Inferior parietal cortex (tissue), 1 donor: Measurements from ENCODE around the gene RIMS1.
"Not testable (repeated sequence)": the region's sequence is repeated elsewhere in the genome, so short reads cannot be mapped to it uniquely, and the experiment has no call there.

ENCODE experiments used
- DNase-seq: peaks from one replicate; pipeline ENCODE4 v3.0.0-alpha.2; 2016; ENCODE audit errors: extremely low spot score

Gene RIMS1

DNA sequence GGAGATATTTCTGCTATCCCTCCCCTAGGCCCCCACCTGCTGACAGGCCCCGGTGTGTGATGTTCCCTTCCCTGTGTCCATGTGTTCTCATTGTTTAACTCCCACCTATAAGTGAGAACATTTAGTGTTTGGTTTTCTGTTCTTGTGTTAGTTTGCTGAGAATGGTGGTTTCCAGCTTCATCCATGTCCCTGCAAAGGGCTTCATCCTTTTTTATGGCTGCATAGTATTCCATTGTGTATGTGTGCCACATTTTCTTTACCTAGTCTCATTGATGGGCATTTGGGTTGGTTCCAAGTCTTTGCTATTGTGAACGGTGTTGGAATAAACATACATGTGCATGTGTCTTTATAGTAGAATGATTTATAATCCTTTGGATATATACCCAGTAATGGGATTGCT lies 448.9 kb downstream of the RIMS1 start:
- DNase-seq: not testable (repeated sequence)

DNA sequence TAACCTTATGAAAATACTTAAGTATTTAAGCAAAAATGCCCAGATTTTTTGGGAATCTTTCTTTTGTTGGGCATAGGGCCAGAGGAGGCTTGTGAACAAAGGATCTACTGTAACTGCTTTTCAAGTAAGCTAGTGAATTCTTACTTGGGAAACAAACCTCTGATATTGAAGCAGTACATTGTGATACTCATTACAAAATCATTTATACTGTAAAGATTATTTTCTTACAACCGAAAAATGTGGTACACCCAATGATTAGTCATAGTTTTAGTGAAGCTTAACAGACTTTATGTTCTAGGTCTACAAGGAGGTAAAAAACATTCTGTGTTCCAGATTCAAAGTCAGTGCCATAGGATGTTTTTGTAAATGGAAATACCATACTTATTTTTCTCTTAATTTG lies 462.6 kb downstream of the RIMS1 start:
- no peak for DNase-seq

DNA sequence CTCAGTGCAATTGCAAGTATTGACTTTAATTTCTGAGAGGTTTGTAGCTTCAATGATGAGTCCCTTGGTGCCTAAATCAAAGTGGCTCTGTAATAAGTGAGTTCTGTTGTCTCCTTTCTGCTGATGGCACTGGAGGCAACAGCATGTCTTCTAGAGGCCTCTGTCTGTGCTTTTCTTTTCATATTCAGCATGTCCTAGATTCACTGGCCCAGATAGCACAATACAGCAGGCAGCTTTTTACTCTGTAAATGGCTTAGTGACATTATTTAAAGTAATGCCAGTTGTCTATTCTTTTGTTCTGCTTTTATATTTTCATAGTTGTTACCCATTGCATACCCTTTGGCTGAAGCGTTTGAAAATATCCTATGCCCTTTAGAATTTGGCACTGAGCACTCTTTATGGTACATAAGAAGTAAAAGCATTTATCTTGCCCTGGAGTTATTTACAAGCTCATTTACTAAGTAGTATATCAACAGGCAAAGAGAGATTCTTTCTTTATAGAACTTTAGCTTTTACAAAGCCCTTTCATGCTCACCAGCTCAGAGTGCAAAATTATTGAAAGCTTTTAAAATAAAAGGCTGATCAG lies 464.0 kb downstream of the RIMS1 start:
- peak; percentile 7 for DNase-seq

DNA sequence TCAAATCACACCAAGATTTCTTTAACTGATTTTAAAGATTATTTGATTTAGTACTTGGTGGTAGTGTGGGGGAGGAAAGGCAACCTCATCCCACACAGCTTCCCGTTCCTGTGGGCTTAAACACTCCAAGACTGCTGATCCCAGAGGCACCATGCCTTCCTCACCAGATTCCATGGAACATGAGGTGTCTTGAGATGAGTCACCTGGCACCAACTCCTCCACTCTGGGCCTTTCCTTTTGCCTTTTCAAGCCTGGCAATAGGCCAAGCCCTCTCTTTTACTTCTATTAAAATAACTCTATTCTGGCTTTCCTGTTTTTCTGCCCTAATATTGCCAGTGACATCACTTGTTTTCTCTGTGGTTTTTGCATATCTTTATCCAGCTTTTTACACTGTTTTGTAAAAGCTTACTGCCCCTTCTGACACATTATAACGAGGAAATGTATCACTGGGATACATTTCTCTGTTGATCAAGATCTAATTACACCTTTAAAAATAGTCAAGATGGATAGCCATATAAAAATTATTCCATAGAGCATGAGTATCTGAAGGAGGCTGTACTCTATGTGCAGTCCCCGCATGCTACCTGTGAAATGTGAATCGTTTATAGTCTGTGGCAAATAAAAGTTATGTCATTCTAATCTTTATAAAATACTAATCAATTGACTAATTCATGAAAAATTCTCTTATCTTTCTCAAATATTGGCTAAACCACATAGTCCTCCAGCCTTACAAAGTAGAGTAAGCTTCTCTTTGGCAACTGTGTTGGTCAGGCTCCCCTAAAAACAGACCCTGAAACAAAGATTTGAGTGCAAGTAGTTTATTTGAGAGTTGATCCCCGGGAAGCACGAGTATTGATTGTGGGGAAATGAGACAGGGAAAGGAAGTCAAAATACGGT lies 477.7 kb downstream of the RIMS1 start:
- DNase-seq: peak; percentile 25

DNA sequence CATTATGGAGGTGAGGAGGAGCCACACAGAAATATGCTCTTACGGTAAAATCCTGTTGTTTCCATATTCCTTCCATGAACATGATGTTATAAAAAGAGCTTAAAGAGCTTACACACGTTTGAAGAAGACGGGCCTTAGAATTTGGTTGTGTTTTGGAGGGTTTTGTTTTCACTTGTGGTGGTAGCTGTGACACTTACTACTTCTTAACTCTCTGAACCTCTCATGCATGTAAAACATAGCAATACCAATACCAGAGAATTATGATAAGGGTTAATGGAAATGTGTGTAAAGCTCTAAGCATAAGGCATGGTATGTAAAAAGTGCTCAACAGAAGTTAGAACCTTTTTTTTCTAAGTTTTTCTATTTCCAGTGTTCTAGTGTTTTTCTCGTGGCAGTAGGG lies 479.4 kb downstream of the RIMS1 start:
- no peak for DNase-seq

DNA sequence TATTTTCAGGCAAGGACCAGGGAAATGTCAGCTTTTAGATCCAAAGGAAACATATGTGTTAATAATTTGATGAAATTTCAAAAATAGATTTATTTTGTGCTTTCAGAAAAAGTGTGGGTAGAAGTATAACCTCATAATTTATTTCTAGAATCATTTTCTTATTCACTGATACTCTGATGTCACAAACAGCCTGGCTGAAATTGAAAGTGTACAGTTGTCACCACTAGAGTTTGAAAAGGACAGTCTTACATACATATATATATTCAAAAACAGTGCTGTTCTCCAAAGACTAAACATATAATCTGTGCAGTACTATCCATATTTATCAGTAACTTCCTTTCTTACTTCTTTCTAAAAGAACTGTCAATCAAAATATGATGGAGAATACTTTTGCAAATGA lies 481.1 kb downstream of the RIMS1 start:
- no peak for DNase-seq

DNA sequence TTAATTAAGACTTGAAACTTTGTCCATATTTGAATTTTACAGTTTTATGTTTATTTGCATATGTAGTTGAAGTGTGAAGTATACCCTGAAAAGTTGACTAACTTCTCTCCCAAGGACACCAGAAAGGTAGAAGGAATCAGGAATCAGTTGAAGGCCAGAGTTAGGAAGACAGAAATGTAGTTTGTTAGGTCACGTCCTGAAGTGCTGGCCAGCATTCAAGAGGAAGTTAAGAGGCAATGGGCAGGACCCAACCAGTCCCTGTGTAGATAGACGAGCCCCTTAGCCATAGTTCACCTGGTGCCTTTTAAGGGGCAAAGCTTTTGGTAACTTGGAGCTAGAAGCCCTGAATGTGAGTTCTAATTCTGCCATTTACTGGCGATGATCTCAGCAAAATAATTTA lies 485.1 kb downstream of the RIMS1 start:
- DNase-seq: no peak

DNA sequence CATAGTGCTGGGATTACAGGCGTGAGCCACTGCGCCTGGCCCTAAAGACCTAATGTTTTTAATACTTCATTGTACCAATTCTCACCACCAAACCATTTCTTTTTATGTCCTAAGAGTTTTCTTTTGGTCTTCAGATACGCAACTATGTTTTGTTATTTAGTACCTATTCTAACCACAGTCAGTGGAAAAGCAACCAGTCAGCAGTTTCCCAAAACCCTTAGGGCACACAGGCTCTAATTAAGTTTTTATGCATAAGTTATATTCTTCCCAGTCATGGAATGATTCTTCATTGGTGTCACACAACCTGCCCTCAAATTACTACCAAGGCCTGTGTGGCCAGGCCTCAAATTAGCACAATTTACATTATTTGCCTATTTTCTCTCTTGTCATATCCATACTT lies 487.8 kb downstream of the RIMS1 start:
- DNase-seq: no peak

DNA sequence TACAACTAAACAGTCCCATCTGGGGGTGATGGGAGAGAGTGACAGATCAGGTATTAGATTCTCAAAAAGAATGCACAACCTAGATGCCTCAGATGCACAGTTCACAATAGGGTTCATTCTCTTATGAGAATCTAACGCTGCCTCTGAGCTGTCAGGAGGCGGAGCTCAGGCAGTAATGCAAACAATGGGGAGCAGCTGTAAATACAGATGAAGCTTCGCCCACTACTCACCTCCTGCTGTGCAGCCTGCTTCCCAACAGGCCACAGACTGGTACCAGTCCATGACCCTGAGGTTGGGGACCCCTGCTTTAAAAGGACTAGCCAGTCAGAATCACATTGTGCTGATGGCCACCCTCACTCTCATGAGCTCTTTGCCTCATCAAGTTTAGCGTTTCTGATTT lies 488.5 kb downstream of the RIMS1 start:
- no peak for DNase-seq

DNA sequence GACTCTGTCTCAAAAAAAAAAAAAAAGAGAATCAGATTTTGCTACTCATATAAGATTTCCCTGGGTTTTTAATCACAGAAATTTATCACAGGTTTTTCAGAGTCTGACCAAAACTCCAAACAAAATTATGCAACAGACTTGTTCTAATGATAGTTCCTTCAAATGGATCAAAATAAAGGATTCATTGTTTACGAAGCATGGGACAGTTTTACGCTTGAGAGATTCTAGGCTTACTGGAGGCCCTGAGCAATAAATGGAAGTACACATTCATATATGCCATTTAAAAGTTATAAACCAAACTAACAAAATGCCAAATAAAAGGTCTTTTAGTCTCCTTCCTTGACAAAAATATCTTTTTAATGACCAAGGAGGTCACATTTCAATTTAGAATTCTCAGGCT lies 490.4 kb downstream of the RIMS1 start:
- DNase-seq: no peak

DNA sequence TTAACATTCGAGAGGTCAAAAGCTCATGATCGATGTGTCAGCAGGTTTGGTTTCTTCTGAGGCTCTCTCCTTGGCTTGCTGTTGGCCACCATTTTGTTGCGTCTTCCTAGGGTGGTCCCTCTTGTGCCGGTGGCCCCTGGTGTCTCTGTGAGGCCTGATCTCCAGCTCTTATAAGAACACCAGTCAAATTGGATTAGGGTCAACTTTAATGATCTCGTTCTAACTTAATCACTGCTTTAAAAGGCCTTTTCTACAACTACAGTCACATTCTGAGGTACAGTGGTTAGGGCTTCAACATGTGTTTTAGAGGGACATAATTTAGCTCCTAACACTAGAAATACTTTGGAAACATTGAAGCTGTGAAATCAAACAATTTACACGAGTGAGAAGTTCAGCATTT lies 494.7 kb downstream of the RIMS1 start:
- no peak for DNase-seq

DNA sequence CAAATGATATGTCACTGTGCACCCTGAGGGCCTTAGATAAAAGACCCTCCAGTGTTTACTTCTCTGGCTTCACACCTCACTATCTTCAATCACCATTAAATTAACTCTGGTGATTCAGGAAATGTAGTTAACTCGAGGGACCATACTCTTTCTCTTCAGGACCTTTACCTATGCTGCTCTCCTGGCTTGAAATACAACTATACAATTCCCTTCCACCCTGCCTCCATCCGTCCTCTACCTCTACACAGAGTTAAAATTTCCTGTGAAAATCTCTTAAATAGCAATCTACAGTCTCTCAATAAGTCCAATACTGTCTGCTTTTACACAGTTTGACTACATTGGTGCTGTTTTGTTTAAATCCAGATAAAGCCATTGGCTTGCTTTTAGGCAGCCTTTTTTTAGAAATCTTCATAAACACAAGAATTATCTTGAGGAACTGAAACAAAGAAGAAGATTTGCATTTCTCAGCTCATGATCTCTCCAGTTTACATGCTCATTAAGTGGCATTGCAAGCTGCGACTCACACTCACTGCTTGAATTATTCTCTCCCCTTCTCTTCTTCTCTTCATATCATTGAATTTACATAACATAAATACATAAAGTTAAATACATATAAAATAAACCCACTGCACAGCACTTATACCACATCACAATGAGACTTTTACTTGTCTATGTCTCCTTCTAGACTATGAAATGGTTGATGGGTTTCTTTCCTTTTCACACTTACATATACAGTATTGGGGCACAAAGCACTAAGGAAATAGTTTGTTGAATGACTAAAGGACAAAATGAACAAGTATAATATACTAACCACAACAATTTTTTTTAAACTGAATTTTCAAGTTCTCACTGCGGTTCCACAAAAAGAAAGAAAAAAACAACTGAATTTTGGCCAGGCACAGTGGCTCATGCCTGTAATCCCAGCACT lies 496.5 kb downstream of the RIMS1 start:
- no peak for DNase-seq

DNA sequence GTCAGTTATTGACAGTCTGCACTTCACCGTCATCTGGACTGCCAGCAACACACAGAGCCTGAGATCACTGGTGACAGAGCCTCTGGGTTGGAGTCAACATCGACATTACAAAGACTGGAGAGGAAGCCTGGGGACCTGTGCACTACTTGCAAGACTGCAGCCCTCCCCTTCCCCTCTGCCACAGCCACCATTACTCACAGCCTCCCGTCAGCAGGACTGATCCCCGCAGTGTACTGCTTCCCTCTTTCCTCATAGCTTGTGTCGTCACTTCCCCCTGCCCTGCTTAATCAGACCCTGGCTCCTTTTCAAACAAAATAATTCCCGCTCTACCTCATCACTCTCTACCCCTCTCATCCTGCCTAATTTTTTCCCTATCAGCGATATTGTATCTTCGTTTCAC lies 500.0 kb downstream of the RIMS1 start:
- no peak for DNase-seq

DNA sequence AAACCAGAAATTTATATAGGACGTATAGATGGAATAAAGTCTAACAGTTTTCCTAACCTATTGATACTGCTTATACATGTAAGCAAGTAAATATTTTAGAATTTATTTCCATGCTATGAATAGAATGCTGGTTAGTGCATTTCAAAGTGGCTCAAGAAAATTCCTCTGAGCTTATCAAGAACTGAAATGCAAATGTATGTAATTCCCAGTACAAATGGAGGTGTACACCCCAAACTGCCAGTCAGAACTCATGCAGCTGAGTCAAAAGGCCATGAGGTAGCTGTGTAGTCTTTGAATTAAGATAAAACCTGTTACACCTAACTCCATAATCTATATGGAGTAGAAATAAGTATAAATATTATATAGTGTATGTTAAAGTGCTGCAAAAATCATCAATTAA lies 503.3 kb downstream of the RIMS1 start:
- DNase-seq: no peak

DNA sequence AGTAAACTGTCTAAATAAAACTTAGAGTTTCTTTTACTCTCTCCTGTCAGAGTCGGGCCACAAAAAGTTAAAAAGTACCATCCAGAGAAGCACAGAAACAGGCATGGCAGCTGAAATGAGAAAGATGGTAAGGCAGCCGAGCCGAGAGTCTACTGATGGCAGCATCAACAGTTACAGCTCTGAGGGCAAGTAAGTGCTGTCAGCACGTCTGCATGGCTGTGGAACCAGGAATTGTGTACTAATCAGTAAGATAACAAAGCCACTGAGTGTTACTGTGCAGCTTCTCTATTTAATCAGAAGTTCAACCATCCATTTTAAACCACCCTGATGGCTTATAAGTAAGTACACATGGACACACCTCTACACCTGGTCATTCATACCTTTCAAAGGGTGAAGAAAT lies 504.2 kb downstream of the RIMS1 start:
- DNase-seq: no peak

DNA sequence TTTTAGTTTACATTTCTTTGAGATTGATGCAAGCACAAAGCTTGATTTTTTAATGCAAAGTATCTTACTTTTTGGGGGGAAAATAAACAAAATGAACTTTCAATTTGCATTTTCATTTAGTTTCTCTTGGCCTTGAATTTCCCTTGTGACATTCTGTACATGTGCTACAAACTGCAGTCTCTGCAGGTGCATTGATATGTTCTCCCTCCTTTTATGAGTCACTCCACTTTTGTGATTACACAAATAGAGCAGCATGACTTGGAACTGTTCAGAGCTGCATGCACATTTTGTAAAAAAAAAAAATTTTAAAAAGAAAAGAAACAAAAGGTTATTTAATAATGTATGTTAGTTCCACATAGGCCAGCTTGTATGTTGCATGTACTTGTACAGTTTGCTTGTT lies 515.5 kb downstream of the RIMS1 start:
- no peak for DNase-seq

DNA sequence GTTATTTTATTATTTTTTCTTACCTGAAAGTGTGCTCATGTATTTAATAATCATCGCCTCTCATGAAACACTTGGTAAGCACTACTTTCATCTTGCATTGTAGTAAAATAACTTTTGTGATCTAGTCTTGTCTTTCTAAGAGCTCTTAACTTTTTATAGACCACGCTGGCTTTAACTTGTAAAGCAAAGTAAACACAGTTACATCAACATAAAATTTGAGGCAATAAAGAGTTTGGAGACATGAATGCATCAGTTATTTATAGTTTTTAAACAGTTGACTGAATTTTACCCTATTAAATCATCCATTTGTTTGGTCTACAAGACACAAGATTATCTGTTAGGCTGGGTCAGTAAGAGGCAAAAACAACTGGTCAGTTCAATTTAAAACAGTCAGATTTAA lies 517.1 kb downstream of the RIMS1 start:
- DNase-seq: no peak

DNA sequence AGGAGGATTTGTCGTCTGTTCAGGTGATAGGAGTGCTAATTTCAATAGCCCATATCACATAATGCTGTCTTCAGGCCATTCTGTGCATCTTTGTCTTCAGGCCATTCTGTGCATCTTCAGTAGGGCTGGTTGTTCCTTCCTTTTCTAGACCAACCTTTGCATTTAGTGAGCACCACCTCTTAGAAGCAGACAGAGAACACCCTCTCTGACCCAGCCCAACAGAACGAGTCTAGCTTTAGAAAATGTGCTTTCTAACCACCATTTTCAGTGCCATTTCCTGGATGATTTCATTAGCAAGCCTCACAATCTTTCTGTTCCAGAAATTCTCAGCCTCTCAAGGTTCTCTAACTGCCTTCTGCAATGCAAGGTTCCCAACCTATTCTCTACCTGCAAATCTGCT lies 520.2 kb downstream of the RIMS1 start:
- DNase-seq: no peak

DNA sequence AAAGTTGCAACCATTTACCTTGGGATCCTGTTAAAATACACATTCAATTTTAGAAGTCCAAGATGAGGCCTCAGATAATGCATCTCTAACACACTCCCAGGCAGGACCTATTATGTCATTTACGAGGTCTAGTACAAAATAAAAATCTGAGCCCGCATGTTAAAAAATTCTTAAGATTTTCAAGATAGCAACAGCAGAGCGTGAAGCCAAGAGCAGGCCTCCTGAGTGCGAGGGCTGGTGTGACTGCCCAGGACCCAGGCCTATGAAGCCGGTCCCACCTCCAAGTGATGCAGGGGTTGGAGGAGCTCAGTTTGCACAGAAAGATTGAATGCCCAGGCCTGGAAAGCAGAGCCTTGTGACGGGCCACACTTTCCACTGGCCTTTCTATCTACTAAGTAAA lies 524.4 kb downstream of the RIMS1 start:
- DNase-seq: no peak

DNA sequence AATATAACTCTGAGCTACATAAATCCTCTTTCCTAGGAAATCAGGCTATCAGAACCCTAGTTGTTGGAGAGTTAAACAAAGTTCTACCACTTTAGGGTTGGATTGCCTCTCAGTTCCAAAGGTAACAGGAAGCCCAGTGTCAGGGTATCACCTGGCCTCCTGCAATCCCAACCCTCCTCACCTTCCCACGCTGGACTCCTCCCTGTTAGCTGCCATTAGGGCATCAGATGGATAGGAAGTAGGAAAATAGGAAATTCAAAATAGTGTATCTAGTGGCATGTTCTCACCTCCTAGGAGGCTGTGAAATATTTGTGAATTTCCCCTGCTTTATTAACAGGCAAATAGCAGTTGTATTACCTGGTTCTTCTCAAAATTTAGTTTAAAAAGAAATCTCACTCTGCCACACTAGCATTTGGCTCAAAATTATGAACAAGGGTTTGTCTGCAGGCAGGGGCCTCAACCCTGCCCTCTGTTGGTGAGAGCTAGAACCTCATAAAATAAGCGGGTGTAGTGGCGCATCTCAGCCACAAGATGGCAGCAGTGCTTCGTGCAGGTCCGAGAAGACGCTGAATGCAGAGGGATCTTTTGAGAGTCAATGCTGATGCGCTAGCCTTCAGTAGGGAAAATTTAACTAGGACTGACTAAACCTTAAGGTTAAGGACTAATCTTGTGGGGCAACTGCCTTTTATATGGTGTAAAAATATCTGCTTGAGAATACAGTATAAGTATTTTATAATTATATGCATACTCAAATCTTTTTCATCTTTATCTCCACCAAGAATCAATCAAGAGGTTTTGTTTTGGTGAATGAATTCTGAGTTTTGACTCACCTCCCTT lies 525.7 kb downstream of the RIMS1 start:
- peak; percentile 96 for DNase-seq

DNA sequence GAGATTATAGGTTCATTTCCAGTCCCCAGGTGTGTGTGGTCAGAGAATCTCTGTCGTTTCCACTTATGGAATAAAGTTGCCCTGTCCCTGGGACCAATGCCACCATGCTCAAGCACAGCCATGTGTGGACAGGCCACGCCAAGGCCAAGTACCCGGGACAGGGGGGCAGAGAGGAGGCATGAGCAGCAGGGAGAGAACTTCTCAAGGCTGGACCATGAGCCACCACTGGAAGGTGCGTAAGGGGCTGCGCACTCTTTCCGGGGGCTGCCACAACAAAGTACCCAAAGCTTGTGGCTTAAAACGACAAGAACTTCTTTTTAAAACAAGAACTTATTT lies 526.3 kb downstream of the RIMS1 start:
- DNase-seq: no peak

DNA sequence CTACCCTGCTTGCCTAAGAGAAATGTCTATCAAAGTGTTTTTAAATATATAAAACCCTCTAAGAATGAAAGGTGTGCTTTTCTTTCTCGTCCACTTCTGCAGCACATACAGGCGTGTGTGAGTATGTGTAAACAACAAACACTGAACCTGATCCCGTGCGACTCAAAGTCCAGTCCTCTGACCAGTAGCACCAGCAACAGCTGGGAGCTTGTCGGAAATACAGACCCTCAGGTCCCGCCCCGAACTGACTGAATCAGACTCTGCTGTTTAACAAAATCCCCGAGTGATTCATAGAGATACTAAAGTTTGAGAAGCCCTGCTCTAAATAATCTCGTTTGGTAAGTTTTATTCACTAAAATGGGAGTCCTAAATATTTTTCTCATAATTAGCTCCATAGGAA lies 527.5 kb downstream of the RIMS1 start:
- no peak for DNase-seq
